Adrenal gland (tissue), 12 donors: Measurements from ENCODE around the gene RAVER1. TPM values are rescaled to one million over a fixed set of nuclear protein-coding genes. Genes with fewer than 3 reads are reported as not detected.

Experiments used
- DNase-seq, 7 donors: peaks; one replicate each; pipeline ENCODE4 v3.0.0-alpha.2; 2019 to 2020
- H3K27ac ChIP-seq, 5 donors: fragments of 200-600 bp; sonication (generic) in 4 of 5; 1 replicate in 3 of 5; 2 replicates in 2 of 5; pipeline versions ENCODE4 v1.5.1 to v1.8.0; 2016 to 2020; ENCODE audit warnings: mild to moderate bottlenecking in 1 of 5
- H3K27me3 ChIP-seq: fragments of 200-600 bp; 2 replicates; pipeline ENCODE4 v1.8.0; 2021
- H3K36me3 ChIP-seq, 2 donors: fragments of 200-600 bp; replicated peaks in 1 of 2; 1 replicate in 1 of 2; 2 replicates in 1 of 2; pipeline versions ENCODE4 v1.5.1 to v1.8.0; 2018 to 2022
- H3K4me1 ChIP-seq, 2 donors: fragments of 200-600 bp; replicated peaks in 1 of 2; 1 replicate in 1 of 2; 2 replicates in 1 of 2; pipeline versions ENCODE4 v1.5.1 to v1.8.0; 2018 to 2021
- H3K4me3 ChIP-seq, 4 donors: fragments of 200-600 bp; sonication (generic) in 3 of 4; one replicate each; pipeline ENCODE4 v1.5.1; 2016 to 2018
- H3K9me3 ChIP-seq, 3 donors: fragments of 200-600 bp; sonication (generic) in 1 of 3; replicated peaks in 1 of 3; 1 replicate in 2 of 3; 2 replicates in 1 of 3; pipeline versions ENCODE4 v1.5.1 to v1.8.0; 2016 to 2021
- CTCF ChIP-seq, 6 experiments: fragments of 450-650 bp in 4 of 6; fragments of 200-600 bp in 2 of 6; sonication (generic) in 1 of 6; IDR thresholded peaks; 1 replicate in 5 of 6; 2 replicates in 1 of 6; pipeline versions ENCODE4 v1.5.1 to v1.8.0; 2016 to 2021; ENCODE audit warnings: antibody characterized with exemption in 6 of 6, mild to moderate bottlenecking in 2 of 6, moderate library complexity in 1 of 6
- POLR2A ChIP-seq, 2 donors: fragments of 450-650 bp; IDR thresholded peaks; one replicate each; pipeline ENCODE4 v1.6.1; 2017; ENCODE audit warnings: antibody characterized with exemption in 2 of 2, mild to moderate bottlenecking in 2 of 2, moderate library complexity in 1 of 2
- WGBS, 4 donors: extraction: QIAGEN DNeasy Blood & Tissue Kit in 2 of 4; methylation state at CpG; one replicate each; pipeline versions ENCODE4 v1.1.5 to v1.1.7; 2013 to 2017; 5-methylcytosine and 5-hydroxymethylcytosine counted together
- intact Hi-C, 2 donors: fragments of 100-400 bp; cut with DNase I; formaldehyde crosslinking; loops; one replicate each; pipeline versions ENCODE4 v1.14.1 to v1.15.0; 2022 to 2023
- polyA plus RNA-seq, 3 donors: library from polyadenylated mRNA; stranded (reverse); fragments of 200-250 nt in 2 of 3; fragments of 350-450 nt in 1 of 3; fragmentation: Illumina TruSeq in 1 of 3; extraction: RNeasy Lipid Tissue Mini Kit (QIAGEN cat#74804) in 1 of 3; gene quantifications; one replicate each; pipeline ENCODE4 v1.2.3, GENCODE V29; 2013 to 2014
- total RNA-seq, 9 donors: library from RNA; depleted of rRNA in 4 of 9; stranded (reverse); fragments of >200 nt in 4 of 9; fragments of 120-200 nt in 1 of 9; fragmentation: NEBNext Ultra II Directional in 1 of 9; extraction: Animal tissue kit (Norgen Biotek cat#: 25700) in 1 of 9; gene quantifications; one replicate each; pipeline versions ENCODE4 v1.1.0 to v1.2.4, GENCODE V29; 2013 to 2023
- donor health status: healthy with polysubstance abuse.
- donor health status: Bipolar disorder and iron deficiency.
- donor health status: DM: yes; HTN: yes; CAD: no.
- donor health status: DM: no; HTN: no; CAD: no.
- donor health status: DM: no; HTN: no; CAD: no.
- donor health status: DM: yes; HTN: yes; CAD: no.

The RAVER1 gene
- total and polyA plus RNA-seq, 12 donors: 4.1 to 42.7 (median 27.0) TPM

GRCh38 chr19:10305139-10305806 lies 28.1 kb downstream of the RAVER1 start:
- 68 to 77% (median 74%) methylated on average over 10 to 17 of the region's 17 CpGs for WGBS, 4 donors
- no peaks in the 10 kb centered on the region for H3K4me1 ChIP-seq
- peak in 2 of 7 donors; percentile 34 for DNase-seq
- no peaks in the 10 kb centered on the region for H3K27me3 ChIP-seq
- H3K4me3 ChIP-seq: no peak overlapping the region
- H3K36me3 ChIP-seq: no peaks in the 10 kb centered on the region
- no peak overlapping the region for H3K27ac ChIP-seq
- intact Hi-C loops: no loop called here
- H3K9me3 ChIP-seq: no peaks in the 10 kb centered on the region
- TF ChIP-seq CTCF (IDR thresholded peaks at IDR 0.05) (no peak), POLR2A (IDR thresholded peaks at IDR 0.05) (no peak)

GRCh38 chr19:10299545-10300458 lies 33.5 kb downstream of the RAVER1 start:
- Histone ChIP-seq H3K27ac (no peak overlapping the region), H3K4me3 (no peak overlapping the region), H3K27me3 (peaks cover 22% of the 10 kb centered on the region), H3K9me3 (no peaks in the 10 kb centered on the region), H3K4me1 (peaks cover 0 to 12% of the 10 kb centered on the region in 2 donors), H3K36me3 (no peaks in the 10 kb centered on the region)
- no peak for TF ChIP-seq POLR2A (IDR thresholded peaks at IDR 0.05)
- no peak for TF ChIP-seq CTCF (IDR thresholded peaks at IDR 0.05)
- 41 to 42% (median 41%) methylated on average over 12 to 14 of the region's 14 CpGs for WGBS, 4 donors
- DNase-seq: no peak
- intact Hi-C loops: no loop called here

DNA sequence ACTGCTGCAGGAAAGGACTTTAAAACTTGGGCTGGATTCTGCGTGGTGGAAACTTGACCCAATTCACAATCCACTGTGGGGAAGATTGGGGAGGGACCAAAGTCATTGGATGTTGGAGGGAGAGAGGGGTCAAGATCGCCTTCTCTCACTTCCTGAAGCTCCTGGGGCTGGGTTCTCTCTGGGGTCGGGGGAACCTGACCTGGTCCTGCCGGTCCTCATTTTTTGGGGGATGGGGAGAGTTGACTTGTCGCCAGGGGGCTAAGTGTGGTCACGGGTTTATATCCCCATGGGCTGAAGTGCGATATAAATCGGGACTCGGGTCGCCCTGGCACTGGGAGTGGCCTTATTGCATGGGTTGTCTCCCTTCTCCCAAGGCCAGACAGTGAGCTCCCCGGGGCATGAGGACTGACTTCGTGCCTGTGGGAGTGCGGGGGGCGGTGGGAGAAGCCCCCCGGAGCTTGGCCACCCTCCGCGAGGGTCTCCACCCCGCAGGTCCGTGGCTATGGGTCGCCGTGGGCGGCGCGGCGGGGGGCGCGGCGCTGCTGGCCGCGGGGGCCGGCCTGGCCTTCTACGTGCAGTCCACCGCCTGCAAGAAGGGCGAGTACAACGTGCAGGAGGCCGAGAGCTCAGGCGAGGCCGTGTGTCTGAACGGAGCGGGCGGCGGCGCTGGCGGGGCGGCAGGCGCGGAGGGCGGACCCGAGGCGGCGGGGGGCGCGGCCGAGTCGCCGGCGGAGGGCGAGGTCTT lies 37.3 kb downstream of the RAVER1 start:
- WGBS, 4 donors: 3 to 15% (median 7%) methylated on average over 13 to 58 of the region's 58 CpGs
- Histone ChIP-seq H3K27me3 (peaks cover 55% of the 10 kb centered on the region), H3K9me3 (no peaks in the 10 kb centered on the region), H3K4me3 (peak overlapping the region in 1 of 4 donors; percentile 31), H3K27ac (no peak overlapping the region), H3K36me3 (no peaks in the 10 kb centered on the region), H3K4me1 (peaks cover 3 to 32% of the 10 kb centered on the region in 2 donors)
- no peak for TF ChIP-seq POLR2A (IDR thresholded peaks at IDR 0.05)
- no peak for DNase-seq
- intact Hi-C loops: no loop called here

DNA sequence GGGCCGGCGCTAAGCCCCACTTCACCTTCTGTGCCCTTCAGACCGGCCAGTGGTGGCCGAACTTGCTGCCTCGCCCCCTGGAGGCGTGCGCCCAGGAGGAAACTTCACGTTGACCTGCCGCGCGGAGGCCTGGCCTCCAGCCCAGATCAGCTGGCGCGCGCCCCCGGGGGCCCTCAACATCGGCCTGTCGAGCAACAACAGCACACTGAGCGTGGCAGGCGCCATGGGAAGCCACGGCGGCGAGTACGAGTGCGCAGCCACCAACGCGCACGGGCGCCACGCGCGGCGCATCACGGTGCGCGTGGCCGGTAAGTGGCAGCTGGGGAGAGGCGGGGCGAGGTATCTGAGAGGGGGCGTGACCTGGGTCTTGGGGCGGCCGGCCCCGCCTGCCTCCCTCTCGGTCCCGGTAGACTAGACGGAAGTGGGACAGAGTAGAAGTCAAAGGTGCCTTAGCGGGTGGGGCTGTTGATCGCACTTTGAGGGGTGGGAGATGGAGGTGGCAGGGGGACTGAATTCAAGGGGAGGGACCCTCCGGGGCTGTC lies 38.0 kb downstream of the RAVER1 start:
- Histone ChIP-seq H3K4me3 (peak overlapping the region in 1 of 4 donors; percentile 31), H3K9me3 (no peaks in the 10 kb centered on the region), H3K27ac (no peak overlapping the region), H3K27me3 (peaks cover 61% of the 10 kb centered on the region), H3K4me1 (peaks cover 9 to 38% of the 10 kb centered on the region in 2 donors), H3K36me3 (no peaks in the 10 kb centered on the region)
- 2 to 7% (median 4%) methylated on average over 8 to 48 of the region's 48 CpGs for WGBS, 4 donors
- TF ChIP-seq POLR2A (IDR thresholded peaks at IDR 0.05) (no peak), CTCF (IDR thresholded peaks at IDR 0.05) (no peak)
- no peak for DNase-seq
- intact Hi-C loops: no loop called here
